Ramos (cell line): ENCODE data around the gene TSEN15.

Experiments used
- in situ Hi-C: fragments of 300-500 bp; cut with MboI; formaldehyde crosslinking; loops from one replicate; pipeline ENCODE4 v1.14.3; 2022; ENCODE audit warnings: low sequenced_read_pairs; ENCODE audit not compliant: unreplicated experiment

TSEN15 gene

GRCh38 chr1:184050636-184051035 is 894 bp upstream of the TSEN15 start:
- in situ Hi-C loops: no loop called here

GRCh38 chr1:184051138-184051484 is 419 bp upstream of the TSEN15 start:
- in situ Hi-C loops: no loop called here

GRCh38 chr1:184052194-184052559 is 647 bp downstream of the TSEN15 start:
- in situ Hi-C loops: no loop called here

GRCh38 chr1:184052750-184053149 is 1.2 kb downstream of the TSEN15 start:
- in situ Hi-C loops: no loop called here

- in situ Hi-C loops: no loop called here
These were observed 2.4 kb downstream of the TSEN15 start for GRCh38 chr1:184053881-184054280.

GRCh38 chr1:184056921-184057555 is 5.5 kb downstream of the TSEN15 start:
- in situ Hi-C loops: no loop called here

GRCh38 chr1:184059887-184060286 is 8.4 kb downstream of the TSEN15 start:
- in situ Hi-C loops: no loop called here

GRCh38 chr1:184060316-184060715 is 8.8 kb downstream of the TSEN15 start:
- in situ Hi-C loops: no loop called here

GRCh38 chr1:184061396-184062003 is 10.0 kb downstream of the TSEN15 start:
- in situ Hi-C loops: no loop called here

GRCh38 chr1:184062640-184063286 is 11.2 kb downstream of the TSEN15 start:
- in situ Hi-C loops: no loop called here

- in situ Hi-C loops: no loop called here
These were observed 14.0 kb downstream of the TSEN15 start for GRCh38 chr1:184065559-184065958.

GRCh38 chr1:184068354-184068753 is 16.8 kb downstream of the TSEN15 start:
- in situ Hi-C loops: no loop called here

- in situ Hi-C loops: no loop called here
These were observed 18.1 kb downstream of the TSEN15 start for GRCh38 chr1:184069675-184070074.

GRCh38 chr1:184072376-184072775 is 20.8 kb downstream of the TSEN15 start:
- in situ Hi-C loops: no loop called here

- in situ Hi-C loops: no loop called here
These were observed 22.9 kb downstream of the TSEN15 start for GRCh38 chr1:184074383-184074782.

GRCh38 chr1:184075055-184076029 is 23.8 kb downstream of the TSEN15 start:
- in situ Hi-C loops: no loop called here

GRCh38 chr1:184078564-184079249 is 27.2 kb downstream of the TSEN15 start:
- in situ Hi-C loops: no loop called here

- in situ Hi-C loops: no loop called here
These were observed 28.8 kb downstream of the TSEN15 start for GRCh38 chr1:184080309-184080708.

GRCh38 chr1:184082541-184083415 is 31.2 kb downstream of the TSEN15 start:
- in situ Hi-C loops: no loop called here
